ENCODE results near the gene CDC34. TPM values are rescaled to one million over a fixed set of nuclear protein-coding genes. Genes with fewer than 3 reads are reported as not detected.
"Not testable (repeated sequence)": the region's sequence is repeated elsewhere in the genome, so short reads cannot be mapped to it uniquely, and the experiment has no call there.

The CDC34 gene
- total RNA-seq, 1 donor from 2014 or later, result 111 TPM

DNA sequence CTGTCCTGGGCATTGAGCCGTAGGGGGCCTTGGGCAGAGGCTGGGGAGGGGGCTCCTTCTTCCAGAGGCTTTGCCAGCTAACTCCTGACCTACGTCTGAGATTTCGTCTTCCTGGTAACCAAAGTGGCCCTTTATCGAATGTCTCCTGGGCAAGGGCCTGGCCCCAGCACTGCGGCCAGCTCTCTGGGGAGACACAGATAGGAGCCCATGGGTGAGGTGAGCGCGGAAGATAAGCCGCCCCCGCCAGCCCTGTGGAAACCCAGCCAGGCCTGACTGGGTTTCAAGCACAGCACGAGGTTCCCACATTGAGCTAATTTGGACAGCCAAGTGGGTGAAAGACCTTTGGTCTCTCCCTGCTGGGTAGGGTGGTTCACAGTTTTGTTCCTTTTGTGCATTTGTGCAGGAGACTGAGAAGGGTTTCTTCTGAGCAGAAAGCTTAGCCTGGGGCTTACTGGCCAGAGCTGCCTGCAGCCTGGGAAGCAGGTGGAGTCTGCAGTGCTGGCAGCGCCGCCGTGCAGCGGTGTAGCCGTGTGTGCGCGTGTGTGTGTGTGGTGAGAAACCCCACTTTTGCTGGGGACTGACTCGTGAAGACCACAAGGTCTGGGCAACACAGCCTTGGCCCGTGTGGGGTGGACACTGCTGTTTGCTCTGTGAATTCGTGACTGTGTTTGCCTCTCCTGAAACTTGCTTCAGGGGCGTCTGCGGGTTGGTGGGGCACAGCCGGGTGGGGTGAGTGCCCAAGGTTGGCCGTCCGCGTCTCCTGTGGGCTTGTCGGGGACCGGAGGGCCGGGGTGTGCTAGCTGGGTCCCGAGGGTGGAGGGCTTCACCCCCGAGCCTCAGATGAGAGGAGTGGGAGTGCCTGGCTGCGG lies 43.3 kb downstream of the CDC34 start:
- DNase-seq, result peak; percentile 41

DNA sequence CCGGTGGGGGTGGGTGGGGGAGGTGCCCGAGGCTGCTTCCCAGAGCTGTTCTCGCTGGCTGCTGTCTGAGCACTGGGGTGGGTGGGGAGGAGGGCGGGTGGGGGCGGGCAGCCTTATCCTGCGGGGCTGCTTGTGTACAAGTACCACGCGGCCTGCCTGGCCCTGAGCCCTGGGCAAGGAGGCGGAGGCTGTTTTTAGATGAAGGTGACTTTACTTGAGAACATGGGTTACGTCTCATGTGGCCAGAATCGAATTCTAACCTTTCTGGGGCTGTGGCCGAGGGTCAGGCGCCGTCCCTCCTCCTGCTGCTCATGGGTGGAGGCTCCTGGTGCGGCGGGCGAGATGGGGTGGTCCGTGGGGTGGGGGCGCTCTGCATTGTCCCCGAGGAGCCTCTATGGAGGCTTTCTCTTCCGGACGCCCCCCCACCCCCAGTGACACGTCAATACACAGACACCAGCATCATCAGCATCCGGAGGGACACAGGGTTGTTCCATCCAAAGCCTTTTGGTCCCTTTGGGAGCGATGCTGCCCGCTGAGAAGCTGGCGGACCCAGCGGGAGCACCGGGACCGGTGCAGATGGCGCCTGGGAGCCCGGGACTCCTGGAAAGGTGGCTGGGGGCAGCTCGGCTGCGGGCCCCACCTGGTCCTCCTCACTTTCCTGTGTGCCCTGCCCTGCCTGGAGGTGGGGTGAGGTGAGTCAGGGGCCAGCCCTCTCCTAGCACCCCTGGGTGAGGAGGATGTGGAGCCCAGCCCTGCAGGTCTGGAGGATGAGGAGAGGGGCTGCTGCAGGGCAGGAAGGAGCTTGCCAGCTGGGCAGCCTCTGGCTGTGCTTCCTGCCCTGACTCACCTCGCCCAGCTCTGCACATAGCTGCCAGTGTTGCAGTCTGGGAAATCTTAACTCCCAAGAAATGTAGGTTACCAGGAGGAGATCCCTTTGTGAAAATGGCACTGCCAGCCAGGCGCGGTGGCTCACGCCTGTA lies 44.3 kb downstream of the CDC34 start:
- DNase-seq, result peak; percentile 77

DNA sequence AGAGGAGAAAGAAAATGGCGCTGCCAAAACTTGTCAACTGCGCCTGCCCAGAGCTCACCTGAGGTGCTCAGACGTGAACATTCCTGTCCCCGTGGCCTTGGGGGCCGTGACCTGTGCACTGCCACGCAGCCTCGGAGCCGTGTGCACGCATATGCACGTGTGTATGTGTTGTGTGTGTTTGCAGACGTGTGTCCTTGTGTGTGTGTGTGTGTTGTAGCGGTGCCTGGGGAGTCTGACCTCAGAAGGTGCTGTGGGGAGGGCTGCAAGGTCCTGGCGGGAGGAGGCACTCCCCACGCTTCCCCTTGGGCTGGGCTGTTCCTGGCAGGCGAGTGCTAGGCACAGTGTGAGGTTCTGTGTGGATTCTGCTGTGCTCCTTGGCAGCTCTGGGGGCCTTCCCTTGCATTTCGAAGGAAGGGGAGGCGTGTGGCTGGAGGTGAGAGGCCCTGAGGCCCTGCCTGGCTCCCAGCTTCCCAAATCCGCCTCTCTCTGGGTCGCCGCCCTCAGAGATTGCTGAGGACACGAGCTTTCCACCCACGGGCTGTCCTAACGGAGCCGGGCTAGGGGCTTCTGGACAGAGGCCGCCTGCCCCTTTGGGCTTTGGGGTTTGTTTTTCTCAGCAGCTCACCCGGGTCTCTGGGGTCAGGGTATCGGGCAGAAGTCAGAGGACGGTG lies 45.3 kb downstream of the CDC34 start:
- DNase-seq, result no peak

DNA sequence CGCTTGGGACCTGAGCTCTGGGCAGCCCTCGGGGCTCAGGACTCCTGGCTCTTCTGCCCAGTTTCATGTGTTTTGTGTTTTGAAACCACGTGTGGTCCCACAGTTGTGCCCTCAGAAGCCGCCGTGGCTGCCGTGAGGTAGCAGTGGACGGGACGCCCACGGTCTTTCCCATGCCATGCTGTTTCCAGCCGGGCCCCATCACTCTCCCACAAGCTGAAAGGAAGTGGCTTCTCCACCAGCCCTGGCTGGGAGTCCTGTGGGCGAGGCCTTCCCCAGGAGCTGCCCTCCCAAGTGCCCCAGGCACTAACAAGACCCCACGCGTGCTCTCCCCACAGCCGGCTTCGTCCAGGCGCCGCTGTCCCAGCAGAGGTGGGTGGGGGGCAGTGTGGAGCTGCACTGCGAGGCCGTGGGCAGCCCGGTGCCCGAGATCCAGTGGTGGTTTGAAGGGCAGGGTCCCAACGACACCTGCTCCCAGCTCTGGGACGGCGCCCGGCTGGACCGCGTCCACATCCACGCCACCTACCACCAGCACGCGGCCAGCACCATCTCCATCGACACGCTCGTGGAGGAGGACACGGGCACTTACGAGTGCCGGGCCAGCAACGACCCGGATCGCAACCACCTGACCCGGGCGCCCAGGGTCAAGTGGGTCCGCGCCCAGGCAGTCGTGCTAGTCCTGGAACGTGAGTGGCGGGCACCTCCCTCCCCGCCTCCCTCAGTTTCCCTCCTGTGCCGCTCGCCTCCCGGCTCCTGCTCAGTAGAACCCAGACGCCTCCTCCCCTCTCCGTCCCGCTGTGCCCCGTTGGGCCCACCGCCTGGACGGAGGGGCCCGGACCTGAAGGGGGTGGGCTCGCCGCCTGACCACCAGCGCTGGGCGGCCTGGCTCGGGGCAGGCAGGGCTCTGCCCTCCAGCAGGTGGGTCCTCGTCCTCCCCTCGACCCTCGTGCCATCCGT lies 46.2 kb downstream of the CDC34 start:
- no peak for DNase-seq

DNA sequence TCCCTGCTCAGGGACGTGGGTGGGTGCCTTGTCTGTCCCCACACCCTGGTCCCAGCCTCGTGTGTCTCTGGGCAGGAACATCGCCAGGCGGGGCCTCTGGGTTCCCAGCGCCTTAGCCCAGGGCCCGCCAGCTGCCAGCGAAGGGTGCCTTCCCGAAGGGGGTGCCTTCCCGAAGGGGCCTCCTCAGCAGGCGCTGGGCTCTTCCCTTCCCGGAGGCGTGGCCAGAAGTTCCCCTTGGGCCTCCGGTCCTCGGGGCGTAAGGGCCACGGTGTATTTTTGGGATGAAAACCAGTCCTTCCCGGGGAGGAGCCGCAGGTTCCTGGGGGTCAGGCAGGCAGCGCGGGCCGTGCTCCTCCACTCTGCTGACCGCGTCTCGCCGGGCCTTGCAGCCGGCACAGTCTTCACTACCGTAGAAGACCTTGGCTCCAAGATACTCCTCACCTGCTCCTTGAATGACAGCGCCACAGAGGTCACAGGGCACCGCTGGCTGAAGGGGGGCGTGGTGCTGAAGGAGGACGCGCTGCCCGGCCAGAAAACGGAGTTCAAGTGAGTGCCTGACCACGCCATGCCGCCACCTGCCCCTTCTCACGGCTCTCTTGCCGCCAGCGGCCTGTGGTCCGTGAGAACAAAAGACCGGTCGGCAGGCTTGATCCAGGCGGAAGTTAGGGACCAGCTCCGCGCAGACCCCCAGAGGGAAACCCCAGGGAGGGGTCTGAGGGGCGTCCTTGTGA lies 47.7 kb downstream of the CDC34 start:
- no peak for DNase-seq

DNA sequence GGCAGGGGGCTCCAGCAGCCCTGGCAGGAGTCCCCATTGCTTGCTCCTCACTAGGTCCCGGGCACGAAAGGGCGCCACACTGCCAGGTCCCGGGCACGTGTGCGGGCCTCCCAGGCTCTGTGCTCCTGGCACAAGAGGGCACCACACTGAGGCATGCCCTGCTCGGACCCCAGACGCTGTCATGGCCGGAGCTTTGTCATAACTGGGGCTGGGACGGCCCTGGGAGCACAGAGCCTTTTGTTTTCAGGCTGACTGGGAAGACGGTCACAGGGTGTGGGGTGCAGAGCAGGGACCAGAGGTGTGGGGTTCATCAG lies 48.2 kb downstream of the CDC34 start:
- DNase-seq, result no peak

DNA sequence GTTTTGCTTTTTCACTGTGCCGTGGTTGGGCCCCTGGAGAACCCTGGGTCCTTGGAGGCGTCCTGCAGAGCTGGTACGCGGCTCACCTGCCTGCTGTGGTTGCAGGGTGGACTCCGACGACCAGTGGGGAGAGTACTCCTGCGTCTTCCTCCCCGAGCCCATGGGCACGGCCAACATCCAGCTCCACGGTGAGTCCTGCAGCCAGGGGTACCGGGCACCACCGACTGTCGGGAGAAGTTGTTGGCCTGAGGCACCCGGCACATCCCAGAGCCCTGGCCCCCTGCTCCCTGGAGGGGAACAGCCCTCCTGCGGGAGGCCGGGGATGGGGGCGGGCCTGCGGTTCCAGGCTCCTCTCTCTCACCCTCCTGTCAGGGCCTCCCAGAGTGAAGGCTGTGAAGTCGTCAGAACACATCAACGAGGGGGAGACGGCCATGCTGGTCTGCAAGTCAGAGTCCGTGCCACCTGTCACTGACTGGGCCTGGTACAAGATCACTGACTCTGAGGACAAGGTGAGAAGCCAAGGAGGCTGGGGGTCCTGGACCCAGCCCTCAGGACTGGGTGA lies 48.8 kb downstream of the CDC34 start:
- DNase-seq, result no peak

DNA sequence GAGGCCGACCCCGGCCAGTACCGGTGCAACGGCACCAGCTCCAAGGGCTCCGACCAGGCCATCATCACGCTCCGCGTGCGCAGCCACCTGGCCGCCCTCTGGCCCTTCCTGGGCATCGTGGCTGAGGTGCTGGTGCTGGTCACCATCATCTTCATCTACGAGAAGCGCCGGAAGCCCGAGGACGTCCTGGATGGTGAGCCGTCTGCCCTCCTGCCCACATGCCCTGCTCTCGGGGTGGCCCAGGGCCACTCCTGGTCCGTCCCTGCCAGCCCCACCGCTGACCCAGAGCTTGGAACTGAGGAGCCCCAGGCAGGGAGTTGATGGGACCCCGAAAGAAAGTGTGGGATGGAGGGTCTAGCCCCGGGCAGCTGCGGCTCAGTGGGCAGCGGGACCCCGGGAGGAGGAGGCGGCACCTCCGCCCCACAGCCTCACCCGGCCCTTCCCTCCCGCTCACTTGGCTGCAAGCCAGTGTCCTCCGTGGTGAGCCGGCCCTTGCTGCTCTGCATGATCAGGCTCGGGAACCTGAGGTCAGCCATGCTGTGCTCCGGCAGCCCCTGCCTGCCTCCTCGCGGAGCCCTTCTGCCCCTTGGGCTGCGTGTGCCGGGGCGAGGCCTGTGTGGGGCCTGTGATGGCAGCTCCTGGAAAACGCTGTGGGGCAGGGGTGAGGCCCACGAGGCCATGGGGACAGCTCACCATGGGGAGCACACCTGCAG lies 50.0 kb downstream of the CDC34 start:
- no peak for DNase-seq

DNA sequence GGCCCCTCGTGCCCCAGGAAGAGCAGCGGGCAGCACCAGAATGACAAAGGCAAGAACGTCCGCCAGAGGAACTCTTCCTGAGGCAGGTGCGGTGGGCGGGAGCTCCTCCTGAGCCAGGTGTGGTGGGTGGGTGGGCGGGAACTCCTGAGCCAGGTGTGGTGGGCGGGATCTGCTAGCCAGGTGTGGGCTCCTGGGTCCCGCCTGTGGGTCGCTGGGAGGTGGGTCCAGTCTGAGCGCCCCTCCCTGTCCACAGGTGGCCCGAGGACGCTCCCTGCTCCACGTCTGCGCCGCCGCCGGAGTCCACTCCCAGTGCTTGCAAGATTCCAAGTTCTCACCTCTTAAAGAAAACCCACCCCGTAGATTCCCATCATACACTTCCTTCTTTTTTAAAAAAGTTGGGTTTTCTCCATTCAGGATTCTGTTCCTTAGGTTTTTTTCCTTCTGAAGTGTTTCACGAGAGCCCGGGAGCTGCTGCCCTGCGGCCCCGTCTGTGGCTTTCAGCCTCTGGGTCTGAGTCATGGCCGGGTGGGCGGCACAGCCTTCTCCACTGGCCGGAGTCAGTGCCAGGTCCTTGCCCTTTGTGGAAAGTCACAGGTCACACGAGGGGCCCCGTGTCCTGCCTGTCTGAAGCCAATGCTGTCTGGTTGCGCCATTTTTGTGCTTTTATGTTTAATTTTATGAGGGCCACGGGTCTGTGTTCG lies 51.1 kb downstream of the CDC34 start:
- no peak for DNase-seq

DNA sequence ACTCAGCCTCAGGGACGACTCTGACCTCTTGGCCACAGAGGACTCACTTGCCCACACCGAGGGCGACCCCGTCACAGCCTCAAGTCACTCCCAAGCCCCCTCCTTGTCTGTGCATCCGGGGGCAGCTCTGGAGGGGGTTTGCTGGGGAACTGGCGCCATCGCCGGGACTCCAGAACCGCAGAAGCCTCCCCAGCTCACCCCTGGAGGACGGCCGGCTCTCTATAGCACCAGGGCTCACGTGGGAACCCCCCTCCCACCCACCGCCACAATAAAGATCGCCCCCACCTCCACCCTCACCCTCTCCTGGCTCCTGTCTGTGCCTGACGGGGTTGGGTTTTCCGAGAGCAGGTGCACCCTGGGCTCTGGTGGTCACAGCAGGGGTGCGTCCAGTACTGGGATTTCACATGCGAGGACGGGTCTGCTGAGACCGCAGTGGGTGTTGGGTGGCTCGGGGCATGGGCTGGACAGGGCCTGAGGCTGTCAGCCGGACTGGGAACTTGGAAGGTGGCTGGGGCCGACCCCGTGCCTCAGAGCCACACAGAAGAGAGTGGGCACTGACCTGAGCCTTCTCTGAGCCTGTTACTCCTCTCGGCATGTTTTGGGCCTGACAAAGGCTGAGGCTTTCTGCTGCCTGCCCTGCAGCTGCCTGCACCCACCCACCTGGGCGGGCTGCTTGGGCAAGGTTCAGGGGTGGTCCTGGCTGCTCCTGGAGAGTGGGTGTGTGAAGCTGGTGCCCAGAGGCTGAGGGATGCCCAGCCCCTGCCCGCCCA lies 51.8 kb downstream of the CDC34 start:
- no peak for DNase-seq

DNA sequence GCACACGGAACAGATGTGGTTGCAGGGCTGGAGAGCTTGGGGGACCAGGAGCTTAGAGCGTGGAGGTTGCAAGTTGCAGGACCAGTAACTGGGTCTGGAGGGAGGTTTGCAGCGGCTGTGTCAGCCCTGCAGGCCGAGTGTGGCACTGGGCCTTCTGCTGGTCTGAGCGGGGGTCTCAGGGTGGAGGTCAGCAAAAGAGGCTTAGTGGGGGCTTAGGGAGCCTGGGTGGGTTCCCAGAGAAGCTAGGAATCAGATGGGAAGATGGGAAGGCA lies 52.3 kb downstream of the CDC34 start:
- no peak for DNase-seq

DNA sequence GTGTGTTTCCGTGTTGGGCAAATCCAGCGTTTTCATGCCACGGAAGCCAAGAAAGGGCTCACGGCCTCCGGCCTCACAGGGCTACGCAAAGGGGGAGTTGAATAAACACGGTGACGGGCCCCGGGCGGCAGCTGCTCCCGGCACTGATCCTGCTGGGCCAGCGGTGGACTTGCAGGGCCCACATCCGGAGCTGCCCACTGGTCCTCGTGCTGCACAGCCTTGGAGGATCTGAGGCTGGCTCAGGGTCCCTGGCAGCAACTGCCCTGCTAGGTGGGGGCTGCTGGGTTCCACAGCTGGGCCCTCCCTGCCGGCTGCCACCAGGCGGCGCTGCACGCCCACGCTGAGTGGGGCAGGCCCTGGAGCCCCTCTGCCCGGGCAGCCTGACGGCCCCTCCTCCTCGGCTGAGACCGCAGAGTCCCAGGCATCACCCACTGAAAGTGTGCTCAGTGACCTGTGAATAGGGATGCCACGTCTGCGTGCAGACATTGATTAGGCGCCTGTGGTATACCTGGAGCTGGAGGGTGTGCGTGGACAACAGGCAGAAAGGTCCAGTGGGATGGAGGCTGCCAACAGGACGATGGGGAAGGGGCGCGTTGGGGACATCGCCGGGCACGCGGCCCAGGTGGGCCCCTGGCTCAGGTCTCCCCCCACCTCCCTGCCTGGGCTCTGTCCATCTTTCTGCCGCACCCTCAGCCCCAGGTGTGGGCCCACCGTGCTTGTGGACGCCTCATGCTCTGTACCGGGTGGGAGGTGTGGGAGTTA lies 52.9 kb downstream of the CDC34 start:
- peak; percentile 67 for DNase-seq

DNA sequence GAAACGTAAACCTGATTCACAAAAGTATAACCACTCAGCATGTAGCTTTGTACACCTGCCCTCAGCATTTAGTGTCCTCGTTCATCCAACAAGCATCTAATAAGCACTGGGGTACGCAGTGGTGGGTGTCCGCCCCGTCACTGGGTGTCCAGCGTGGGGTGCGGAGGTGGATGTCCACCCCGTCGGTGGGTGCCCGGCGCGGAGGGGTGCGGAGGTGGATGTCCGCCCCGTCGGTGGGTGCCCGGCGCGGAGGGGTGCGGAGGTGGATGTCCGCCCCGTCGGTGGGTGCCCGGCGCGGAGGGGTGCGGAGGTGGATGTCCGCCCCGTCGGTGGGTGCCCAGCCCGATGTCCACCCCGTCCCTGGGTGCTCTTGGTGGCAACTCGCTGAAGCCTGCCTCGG lies 53.6 kb downstream of the CDC34 start:
- DNase-seq, result not testable (repeated sequence)

DNA sequence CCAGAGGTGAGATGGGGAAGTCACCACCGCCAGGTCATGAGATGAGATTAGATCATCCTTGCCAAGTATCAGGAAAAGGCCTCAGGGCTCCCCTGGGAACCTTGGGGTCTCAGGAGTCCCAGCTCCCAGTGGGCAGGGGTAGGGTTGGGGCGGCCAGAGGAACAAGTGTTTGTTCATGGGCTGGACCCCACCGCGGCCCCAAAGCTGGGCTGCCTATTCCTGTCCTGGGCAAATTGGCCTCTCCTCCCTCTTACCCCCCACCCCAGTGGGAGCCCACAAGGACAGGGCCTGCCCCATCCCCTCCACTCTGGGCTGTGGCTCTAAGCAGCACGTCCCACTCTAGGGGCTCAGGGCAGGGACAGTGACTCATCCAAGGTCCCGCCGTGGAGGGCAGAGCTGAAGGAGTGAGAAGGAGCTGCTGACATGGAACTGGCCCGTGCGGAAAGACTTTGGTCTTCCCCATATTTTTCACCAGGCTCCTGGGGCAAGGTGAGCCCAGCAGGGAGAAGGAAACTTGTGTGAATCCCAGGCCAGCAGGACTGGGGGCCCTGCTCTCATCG lies 54.1 kb downstream of the CDC34 start:
- no peak for DNase-seq

DNA sequence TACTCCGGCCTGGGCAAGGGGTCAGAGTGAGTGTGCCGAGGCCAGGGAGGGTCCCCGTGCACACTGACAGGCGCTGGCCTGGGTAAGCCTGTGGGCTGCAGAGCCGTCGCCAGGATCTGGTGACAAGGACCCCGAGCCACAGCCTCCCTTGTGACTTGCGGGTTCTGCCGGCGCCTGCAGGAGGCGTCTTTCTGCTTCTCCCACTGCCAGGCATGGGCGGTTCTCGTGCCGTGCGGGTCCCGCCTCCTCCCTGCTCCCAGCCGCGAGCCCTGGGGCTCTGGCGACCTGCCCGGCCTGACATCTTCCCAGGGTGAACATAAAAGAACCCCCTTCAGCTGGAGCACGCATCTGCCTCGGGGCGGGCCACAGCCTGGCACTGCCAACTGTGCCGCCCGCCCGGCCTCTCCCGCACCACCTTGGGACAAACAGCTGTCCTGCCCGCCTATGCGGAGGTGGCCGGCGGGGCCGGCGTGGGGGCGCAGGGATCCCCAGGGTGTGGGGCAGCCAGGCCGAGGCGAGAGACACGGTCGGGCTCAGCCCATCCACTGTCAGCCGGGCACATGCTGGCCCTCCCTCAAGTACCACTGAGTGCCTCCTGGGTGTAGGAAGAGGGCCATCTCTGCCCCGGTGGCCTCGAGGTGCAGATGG lies 56.7 kb downstream of the CDC34 start:
- DNase-seq, result peak; percentile 75

DNA sequence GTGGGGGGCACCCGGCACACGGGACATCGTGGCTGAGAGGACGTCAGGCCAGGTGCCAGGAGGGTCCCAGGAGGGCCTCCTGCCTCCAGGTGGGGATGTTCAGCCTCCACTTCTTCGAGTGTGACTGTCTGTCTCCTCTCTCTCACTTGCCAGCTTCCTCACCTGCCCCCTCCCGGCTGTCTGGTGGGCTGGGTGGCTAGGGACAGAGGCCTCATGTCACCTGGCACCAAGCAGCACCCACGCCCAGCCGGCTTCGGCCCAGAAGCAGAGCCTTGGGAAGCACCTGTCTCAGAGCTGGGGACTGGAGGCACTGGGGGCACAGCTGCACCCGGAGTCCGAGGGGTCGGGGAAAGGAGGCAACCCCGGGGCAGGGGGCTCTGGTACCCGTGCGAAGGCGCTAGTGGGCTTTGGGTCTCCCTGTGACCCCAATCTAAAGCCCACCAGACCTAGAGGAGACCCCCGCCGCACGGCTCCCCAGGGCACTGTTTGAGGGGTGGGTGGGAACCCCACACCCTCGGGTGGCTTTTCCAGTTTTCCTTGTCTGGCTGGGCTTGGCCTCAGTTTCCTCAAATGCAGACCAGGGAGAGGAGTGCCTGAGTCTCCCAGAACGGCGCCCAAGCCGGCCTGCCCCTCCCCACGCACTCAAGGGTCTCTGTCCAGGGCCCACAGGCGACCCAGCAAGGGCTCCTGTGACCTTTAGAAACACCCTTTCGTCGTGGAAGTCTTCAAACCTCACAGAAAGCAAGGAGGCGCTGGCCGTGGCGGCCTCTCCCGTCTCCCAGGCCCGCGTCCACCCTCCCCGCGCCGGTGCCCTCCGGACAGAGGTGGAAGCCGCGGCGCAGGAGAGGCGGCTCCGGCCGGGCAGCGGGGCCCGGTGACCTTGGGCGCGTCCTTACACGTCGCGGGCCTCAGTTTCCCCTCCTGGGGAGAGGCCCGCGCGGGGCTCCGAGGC lies 57.5 kb downstream of the CDC34 start:
- DNase-seq, result no peak

All from dermis blood vessel endothelial cell (primary cell).